ENCODE data around the gene PACSIN3.
A peak's percentile ranks its signal among the peaks of the same experiment; 100 is the strongest.

- TF ChIP-seq GATA3 (IDR thresholded peaks at IDR 0.05; ENCODE audit: borderline replicate concordance), result 0 out of 2 replicates have a peak, but pooled peaks have one; percentile 7
- no peak for TF ChIP-seq CTCF (IDR thresholded peaks at IDR 0.05)
- peak; percentile 54 for TF ChIP-seq USF2 (IDR thresholded peaks at IDR 0.05)
- TF ChIP-seq CBX2 (IDR thresholded peaks at IDR 0.05; ENCODE audit: borderline replicate concordance, low read depth), result no peak
- no peak for TF ChIP-seq POLR2A (IDR thresholded peaks at IDR 0.05; ENCODE audit: low read length)
Measured at GRCh38 chr11:47234669-47235100, 48.5 kb upstream of the PACSIN3 start.

Data from A549 (cell line).